ENCODE results near the gene ADGRV1.

Gene ADGRV1

DNA sequence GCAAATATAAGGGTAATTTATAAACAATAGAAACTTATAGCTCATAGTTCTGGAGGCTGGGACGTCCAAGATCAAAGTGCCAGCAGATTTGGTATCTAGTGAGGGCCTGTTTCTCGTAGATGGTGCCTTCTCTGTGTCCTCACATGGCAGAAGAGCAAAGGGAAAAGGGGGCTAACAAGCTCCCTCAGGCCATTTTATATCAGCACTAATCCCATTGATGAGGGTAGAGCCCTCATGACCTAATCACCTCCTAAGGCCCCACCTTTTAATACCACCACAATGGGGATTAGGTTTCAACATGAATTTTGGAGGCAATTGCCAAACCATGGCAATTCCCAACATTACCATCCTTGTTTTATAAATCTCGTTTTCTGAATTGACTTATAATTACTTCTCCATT, 564.7 kb downstream of the ADGRV1 start:
- TF ChIP-seq SIN3A (IDR thresholded peaks at IDR 0.05; ENCODE audit: borderline replicate concordance, insufficient read depth, low read length) (no peak), TAF1 (IDR thresholded peaks at IDR 0.05; ENCODE audit: borderline replicate concordance, insufficient read depth, low read length) (no peak), FOXP2 (optimal IDR thresholded peaks at IDR 0.05; ENCODE audit: borderline replicate concordance, extremely low read depth, extremely low read length, insufficient read depth) (no peak), POLR2AphosphoS5 (IDR thresholded peaks at IDR 0.05; ENCODE audit: low read depth, low read length) (no peak)
- TF ChIP-seq, protein P1, sequence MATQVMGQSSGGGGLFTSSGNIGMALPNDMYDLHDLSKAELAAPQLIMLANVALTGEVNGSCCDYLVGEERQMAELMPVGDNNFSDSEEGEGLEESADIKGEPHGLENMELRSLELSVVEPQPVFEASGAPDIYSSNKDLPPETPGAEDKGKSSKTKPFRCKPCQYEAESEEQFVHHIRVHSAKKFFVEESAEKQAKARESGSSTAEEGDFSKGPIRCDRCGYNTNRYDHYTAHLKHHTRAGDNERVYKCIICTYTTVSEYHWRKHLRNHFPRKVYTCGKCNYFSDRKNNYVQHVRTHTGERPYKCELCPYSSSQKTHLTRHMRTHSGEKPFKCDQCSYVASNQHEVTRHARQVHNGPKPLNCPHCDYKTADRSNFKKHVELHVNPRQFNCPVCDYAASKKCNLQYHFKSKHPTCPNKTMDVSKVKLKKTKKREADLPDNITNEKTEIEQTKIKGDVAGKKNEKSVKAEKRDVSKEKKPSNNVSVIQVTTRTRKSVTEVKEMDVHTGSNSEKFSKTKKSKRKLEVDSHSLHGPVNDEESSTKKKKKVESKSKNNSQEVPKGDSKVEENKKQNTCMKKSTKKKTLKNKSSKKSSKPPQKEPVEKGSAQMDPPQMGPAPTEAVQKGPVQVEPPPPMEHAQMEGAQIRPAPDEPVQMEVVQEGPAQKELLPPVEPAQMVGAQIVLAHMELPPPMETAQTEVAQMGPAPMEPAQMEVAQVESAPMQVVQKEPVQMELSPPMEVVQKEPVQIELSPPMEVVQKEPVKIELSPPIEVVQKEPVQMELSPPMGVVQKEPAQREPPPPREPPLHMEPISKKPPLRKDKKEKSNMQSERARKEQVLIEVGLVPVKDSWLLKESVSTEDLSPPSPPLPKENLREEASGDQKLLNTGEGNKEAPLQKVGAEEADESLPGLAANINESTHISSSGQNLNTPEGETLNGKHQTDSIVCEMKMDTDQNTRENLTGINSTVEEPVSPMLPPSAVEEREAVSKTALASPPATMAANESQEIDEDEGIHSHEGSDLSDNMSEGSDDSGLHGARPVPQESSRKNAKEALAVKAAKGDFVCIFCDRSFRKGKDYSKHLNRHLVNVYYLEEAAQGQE (IDR thresholded peaks at IDR 0.05; ENCODE audit: insufficient read depth in 1 of 2, low read depth in 2 of 2, low read length in 2 of 2): no peak

DNA sequence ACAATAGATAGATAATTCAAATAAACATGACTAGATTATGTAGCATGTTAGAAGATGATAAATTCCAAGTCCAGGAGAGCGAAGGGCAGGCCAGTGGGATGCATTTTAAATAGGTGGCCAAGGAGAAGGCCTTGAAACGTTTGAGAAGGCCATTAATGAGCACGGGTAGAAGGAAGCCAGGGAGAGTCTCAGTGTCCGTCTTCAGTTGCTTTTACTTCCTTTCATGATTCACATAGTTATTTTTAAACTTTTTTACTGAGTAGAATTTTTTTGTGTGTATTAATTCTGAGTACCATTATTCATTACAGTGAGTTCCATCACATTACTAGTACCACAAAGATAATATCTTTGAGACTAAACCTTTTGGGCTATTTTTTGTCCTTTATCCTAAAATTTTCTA, 565.3 kb downstream of the ADGRV1 start:
- TF ChIP-seq TAF1 (IDR thresholded peaks at IDR 0.05; ENCODE audit: borderline replicate concordance, insufficient read depth, low read length): no peak
- TF ChIP-seq, protein P1 (IDR thresholded peaks at IDR 0.05; ENCODE audit: insufficient read depth in 1 of 2, low read depth in 2 of 2, low read length in 2 of 2): no peak
- no peak for TF ChIP-seq FOXP2 (optimal IDR thresholded peaks at IDR 0.05; ENCODE audit: borderline replicate concordance, extremely low read depth, extremely low read length, insufficient read depth)
- TF ChIP-seq POLR2AphosphoS5 (IDR thresholded peaks at IDR 0.05; ENCODE audit: low read depth, low read length): no peak
- no peak for TF ChIP-seq SIN3A (IDR thresholded peaks at IDR 0.05; ENCODE audit: borderline replicate concordance, insufficient read depth, low read length)

DNA sequence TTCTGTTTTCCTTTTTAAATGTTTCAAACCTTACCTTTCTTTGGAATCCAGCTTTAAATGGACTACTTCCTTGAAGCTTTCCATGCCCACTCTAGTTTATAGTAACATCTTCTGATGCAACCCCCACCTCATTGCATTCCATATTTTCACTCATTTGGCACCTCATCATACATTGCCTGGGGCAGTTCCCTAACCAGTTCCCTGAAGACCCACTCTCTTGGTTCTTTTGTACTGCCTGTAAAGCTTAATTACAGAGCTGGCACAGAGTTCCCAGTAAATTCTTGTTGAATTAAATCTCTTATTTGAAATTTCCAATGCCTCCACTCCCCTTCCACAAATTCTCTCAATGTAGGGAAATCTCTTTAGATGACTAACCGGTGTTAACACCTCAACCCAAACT, 567.3 kb downstream of the ADGRV1 start:
- TF ChIP-seq SIN3A (IDR thresholded peaks at IDR 0.05; ENCODE audit: borderline replicate concordance, insufficient read depth, low read length) (no peak), TAF1 (IDR thresholded peaks at IDR 0.05; ENCODE audit: borderline replicate concordance, insufficient read depth, low read length) (no peak), POLR2AphosphoS5 (IDR thresholded peaks at IDR 0.05; ENCODE audit: low read depth, low read length) (no peak), FOXP2 (optimal IDR thresholded peaks at IDR 0.05; ENCODE audit: borderline replicate concordance, extremely low read depth, extremely low read length, insufficient read depth) (no peak)
- TF ChIP-seq, protein P1 (IDR thresholded peaks at IDR 0.05; ENCODE audit: insufficient read depth in 1 of 2, low read depth in 2 of 2, low read length in 2 of 2): no peak

DNA sequence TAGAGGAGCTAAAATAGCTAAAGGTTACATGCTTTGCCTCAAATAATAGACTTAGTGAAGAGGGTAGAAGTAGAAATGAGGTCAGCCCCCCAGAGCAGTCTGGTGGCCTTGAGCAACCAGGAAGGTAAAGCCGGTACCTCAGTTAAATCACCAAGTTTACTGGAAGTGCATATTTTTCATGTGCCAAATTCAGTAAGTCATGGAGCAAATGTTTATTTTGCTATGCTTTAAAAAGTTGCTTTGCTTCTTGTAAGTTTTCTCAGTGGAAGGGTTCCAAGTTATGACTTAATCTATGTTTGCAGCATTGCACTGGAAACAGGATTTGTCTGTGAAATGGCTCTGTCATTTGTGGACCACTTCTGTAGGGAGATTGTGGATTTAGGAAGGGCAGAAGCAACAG, 567.9 kb downstream of the ADGRV1 start:
- TF ChIP-seq, protein P1 (IDR thresholded peaks at IDR 0.05; ENCODE audit: insufficient read depth in 1 of 2, low read depth in 2 of 2, low read length in 2 of 2): no peak
- no peak for TF ChIP-seq TAF1 (IDR thresholded peaks at IDR 0.05; ENCODE audit: borderline replicate concordance, insufficient read depth, low read length)

DNA sequence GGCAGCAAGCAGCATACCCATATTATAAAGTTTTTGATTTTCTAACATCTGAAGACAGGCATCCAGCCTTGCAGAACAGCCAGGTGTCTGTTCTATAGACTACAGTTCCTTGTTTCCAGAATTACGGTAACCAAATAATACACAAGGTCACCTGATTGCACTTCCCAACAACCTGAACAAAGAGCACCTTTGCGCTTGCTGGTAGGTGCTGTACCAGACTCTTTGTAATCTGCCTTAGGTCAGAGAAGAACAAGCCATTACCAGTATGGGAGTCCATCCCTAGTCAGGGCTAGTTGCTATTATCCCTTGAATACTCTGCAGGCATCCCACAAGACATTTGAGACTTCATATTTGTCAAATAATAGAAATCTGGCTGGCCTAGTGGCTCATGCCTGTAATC, 568.3 kb downstream of the ADGRV1 start:
- TF ChIP-seq TAF1 (IDR thresholded peaks at IDR 0.05; ENCODE audit: borderline replicate concordance, insufficient read depth, low read length): no peak
- no peak for TF ChIP-seq SIN3A (IDR thresholded peaks at IDR 0.05; ENCODE audit: borderline replicate concordance, insufficient read depth, low read length)
- TF ChIP-seq FOXP2 (optimal IDR thresholded peaks at IDR 0.05; ENCODE audit: borderline replicate concordance, extremely low read depth, extremely low read length, insufficient read depth): no peak
- TF ChIP-seq POLR2AphosphoS5 (IDR thresholded peaks at IDR 0.05; ENCODE audit: low read depth, low read length): no peak
- TF ChIP-seq, protein P1 (IDR thresholded peaks at IDR 0.05; ENCODE audit: insufficient read depth in 1 of 2, low read depth in 2 of 2, low read length in 2 of 2): no peak

All from PFSK-1 (cell line).